Pancreas (tissue), 10 donors: ENCODE measurements around the gene FAR1. TPM values are rescaled to one million over a fixed set of nuclear protein-coding genes. Genes with fewer than 3 reads are reported as not detected.

ENCODE experiments used
- ATAC-seq, 4 donors: fragments of 200-7000 bp; cut with Tn5 transposase; one replicate each; pipeline versions ENCODE4 v1.8.0 to v1.9.1; 2020; ENCODE audit warnings: mild to moderate bottlenecking in 4 of 4, moderate library complexity in 4 of 4
- DNase-seq, 6 donors: peaks; one replicate each; pipeline ENCODE4 v3.0.0-alpha.2; 2020
- FAIRE-seq: peaks from 2 replicates; lab custom pipeline; 2012; peaks lifted over from hg19 to GRCh38; lab: Jason Lieb, UNC
- H3K27ac ChIP-seq, 4 donors: fragments of 200-600 bp; sonication (generic); 1 replicate in 3 of 4; 2 replicates in 1 of 4; pipeline versions ENCODE4 v1.5.0 to v1.8.0; 2020
- H3K27me3 ChIP-seq, 4 donors: fragments of 200-600 bp; one replicate each; pipeline ENCODE4 v1.8.0; 2021
- H3K36me3 ChIP-seq, 3 donors: fragments of 200-600 bp; sonication (generic) in 1 of 3; one replicate each; pipeline versions ENCODE4 v1.5.0 to v1.8.0; 2020 to 2021
- H3K4me1 ChIP-seq, 3 donors: fragments of 200-600 bp; one replicate each; pipeline ENCODE4 v1.8.0; 2021
- H3K4me3 ChIP-seq, 4 donors: fragments of 200-600 bp; sonication (generic) in 2 of 4; one replicate each; pipeline versions ENCODE4 v1.5.0 to v1.8.0; 2020 to 2021
- H3K9me3 ChIP-seq, 4 donors: fragments of 200-600 bp; one replicate each; pipeline ENCODE4 v1.8.0; 2021
- WGBS, 2 donors: extraction: QIAGEN DNeasy Blood & Tissue Kit; methylation state at CpG; one replicate each; pipeline ENCODE4 v1.1.7; 2013; 5-methylcytosine and 5-hydroxymethylcytosine counted together
- intact Hi-C, 3 donors: fragments of 100-400 bp; cut with DNase I; formaldehyde crosslinking; loops; one replicate each; pipeline versions ENCODE4 v1.11.1 to v1.14.2; 2022
- polyA plus RNA-seq, 2 donors: library from polyadenylated mRNA; stranded (reverse); fragments of 200-250 nt; gene quantifications; one replicate each; pipeline ENCODE4 v1.2.3, GENCODE V29; 2013
- total RNA-seq, 6 donors: library from RNA; stranded (reverse); fragmentation: NEBNext Ultra II Directional in 4 of 6; extraction: Animal tissue kit (Norgen Biotek cat#: 25700) in 4 of 6; gene quantifications; one replicate each; pipeline versions ENCODE4 v1.2.1 to v1.2.4, GENCODE V29; 2021 to 2023
- TF ChIP-seq, protein P1 (sequence below), 4 donors: fragments of 200-600 bp; sonication (generic) in 3 of 4; IDR thresholded peaks; one replicate each; pipeline versions ENCODE4 v1.5.0 to v1.8.0; 2021; ENCODE audit warnings: antibody characterized with exemption in 4 of 4
- donor health status: healthy with polysubstance abuse.
- donor health status: DM: no; HTN: no; CAD: no; lungs with moderate emphysema.
- donor health status: DM: no; HTN: no; CAD: no.
- donor health status: control.
- donor health status: control.
- donor health status: Bipolar disorder and iron deficiency.
- donor health status: DM: yes; HTN: yes; CAD: no.
- donor health status: DM: no; HTN: no; CAD: no.
- donor health status: DM: no; HTN: no; CAD: no.
- donor health status: DM: yes; HTN: yes; CAD: no.

Gene FAR1
- total and polyA plus RNA-seq, 8 donors, result 12.0 to 43.7 (median 18.0) TPM

DNA sequence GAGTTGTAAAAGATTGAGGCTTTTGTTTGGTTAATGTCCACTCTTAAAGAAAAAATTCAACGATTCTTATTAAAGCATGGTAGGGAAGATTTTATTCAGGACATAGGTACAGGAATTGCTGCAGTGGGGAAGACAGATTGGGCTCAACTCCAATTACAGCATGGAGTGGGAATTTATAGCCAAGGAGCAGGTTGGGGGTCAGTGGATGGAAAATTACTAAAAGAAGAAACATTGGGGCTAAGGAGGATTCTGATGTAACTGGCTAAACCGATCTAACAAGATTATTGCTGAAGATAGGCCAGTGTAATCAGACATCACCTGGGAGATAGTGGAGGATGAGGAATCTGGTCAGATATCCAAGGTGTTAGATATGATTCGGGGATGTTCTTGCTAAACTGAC lies 97.4 kb downstream of the FAR1 start:
- TF ChIP-seq, protein P1, sequence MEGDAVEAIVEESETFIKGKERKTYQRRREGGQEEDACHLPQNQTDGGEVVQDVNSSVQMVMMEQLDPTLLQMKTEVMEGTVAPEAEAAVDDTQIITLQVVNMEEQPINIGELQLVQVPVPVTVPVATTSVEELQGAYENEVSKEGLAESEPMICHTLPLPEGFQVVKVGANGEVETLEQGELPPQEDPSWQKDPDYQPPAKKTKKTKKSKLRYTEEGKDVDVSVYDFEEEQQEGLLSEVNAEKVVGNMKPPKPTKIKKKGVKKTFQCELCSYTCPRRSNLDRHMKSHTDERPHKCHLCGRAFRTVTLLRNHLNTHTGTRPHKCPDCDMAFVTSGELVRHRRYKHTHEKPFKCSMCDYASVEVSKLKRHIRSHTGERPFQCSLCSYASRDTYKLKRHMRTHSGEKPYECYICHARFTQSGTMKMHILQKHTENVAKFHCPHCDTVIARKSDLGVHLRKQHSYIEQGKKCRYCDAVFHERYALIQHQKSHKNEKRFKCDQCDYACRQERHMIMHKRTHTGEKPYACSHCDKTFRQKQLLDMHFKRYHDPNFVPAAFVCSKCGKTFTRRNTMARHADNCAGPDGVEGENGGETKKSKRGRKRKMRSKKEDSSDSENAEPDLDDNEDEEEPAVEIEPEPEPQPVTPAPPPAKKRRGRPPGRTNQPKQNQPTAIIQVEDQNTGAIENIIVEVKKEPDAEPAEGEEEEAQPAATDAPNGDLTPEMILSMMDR (IDR thresholded peaks at IDR 0.05), result no peak
- WGBS, 2 donors, result 57 to 80% methylated on average over 3 of the region's 3 CpGs
- intact Hi-C loops, result loop anchor here in 1 of 3 donors (10.0 kb wide), 1 partner anchor 479 kb away; no protein-coding TSS in a partner anchor
- no peaks in the 10 kb centered on the region for H3K27me3 ChIP-seq
- no peak for ATAC-seq
- no peak for FAIRE-seq
- H3K4me3 ChIP-seq, result no peak overlapping the region
- DNase-seq, result no peak
- H3K9me3 ChIP-seq, result no peaks in the 10 kb centered on the region
- no peaks in the 10 kb centered on the region for H3K36me3 ChIP-seq
- no peaks in the 10 kb centered on the region for H3K4me1 ChIP-seq
- no peak overlapping the region for H3K27ac ChIP-seq

DNA sequence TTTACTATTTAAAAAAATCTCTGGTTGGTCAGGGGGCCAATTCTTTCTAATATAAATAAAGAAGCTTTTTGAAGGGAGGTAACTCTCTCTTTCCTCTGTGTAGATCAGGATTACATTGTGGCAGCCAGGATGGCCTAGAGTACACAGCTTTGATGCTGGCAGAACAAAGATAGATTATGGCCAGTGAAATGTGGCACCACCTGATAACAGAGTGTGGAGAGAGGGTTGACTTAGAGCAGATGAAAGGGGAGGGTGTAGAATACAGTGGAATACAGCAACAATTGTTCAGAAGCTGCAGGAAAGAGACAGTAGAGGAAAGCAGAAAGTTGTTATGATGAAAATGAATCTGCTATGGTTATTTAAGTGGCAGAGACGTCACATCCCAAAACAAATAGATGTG lies 99.0 kb downstream of the FAR1 start:
- Histone ChIP-seq H3K4me1 (no peaks in the 10 kb centered on the region), H3K9me3 (no peaks in the 10 kb centered on the region), H3K36me3 (no peaks in the 10 kb centered on the region), H3K27ac (no peak overlapping the region), H3K4me3 (no peak overlapping the region), H3K27me3 (no peaks in the 10 kb centered on the region)
- intact Hi-C loops, result loop anchor here in 1 of 3 donors (10.0 kb wide), 1 partner anchor 477 kb away; no protein-coding TSS in a partner anchor
- ATAC-seq, result no peak
- TF ChIP-seq, protein P1 (IDR thresholded peaks at IDR 0.05), result no peak
- no peak for DNase-seq
- WGBS, 2 donors, result 73 to 91% methylated on average over 1 of the region's 1 CpG
- no peak for FAIRE-seq

DNA sequence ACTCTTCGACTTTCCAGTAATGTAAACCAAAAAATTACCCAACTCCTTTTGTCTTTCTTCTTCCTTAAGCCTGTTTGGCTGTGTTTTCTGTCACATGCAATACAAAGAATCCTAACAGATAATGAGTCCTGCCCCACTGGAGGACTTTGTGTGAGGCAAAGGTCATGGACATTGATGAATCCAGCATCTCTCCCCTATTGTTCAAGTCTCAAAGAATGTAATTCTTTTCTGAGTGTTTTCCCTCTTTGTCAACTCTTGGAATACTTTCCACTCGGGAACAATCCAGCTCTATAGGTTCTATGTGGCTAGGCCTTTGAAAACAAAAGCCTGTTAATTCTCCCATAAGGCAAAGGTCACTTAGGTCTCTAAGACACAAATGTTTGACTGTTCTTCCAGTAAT lies 100.7 kb downstream of the FAR1 start:
- intact Hi-C loops, result loop anchor here in 1 of 3 donors (10.0 kb wide), 1 partner anchor 476 kb away; no protein-coding TSS in a partner anchor
- Histone ChIP-seq H3K27me3 (no peaks in the 10 kb centered on the region), H3K4me1 (no peaks in the 10 kb centered on the region), H3K9me3 (no peaks in the 10 kb centered on the region), H3K27ac (no peak overlapping the region), H3K36me3 (no peaks in the 10 kb centered on the region), H3K4me3 (no peak overlapping the region)
- ATAC-seq, result no peak
- FAIRE-seq, result no peak
- no peak for DNase-seq
- TF ChIP-seq, protein P1 (IDR thresholded peaks at IDR 0.05), result no peak
- WGBS, 2 donors, result 58 to 62% methylated on average over 2 of the region's 2 CpGs

- WGBS, 2 donors, result 83 to 87% methylated on average over 3 of the region's 3 CpGs
- H3K4me1 ChIP-seq, result no peaks in the 10 kb centered on the region
- no peaks in the 10 kb centered on the region for H3K27me3 ChIP-seq
- intact Hi-C loops, result loop anchor here in 2 of 3 donors (5.0 to 10.0 kb wide), 2 partner anchors 474 to 476 kb away; no protein-coding TSS in a partner anchor
- FAIRE-seq (no peak), ATAC-seq (no peak), DNase-seq (no peak)
- TF ChIP-seq, protein P1 (IDR thresholded peaks at IDR 0.05), result no peak
- no peak overlapping the region for H3K27ac ChIP-seq
- no peaks in the 10 kb centered on the region for H3K36me3 ChIP-seq
- H3K9me3 ChIP-seq, result no peaks in the 10 kb centered on the region
- H3K4me3 ChIP-seq, result no peak overlapping the region
Measured at GRCh38 chr11:13771151-13771550, 102.7 kb downstream of the FAR1 start.
